ENCODE measurements around the gene GDI1.

GDI1 gene

DNA sequence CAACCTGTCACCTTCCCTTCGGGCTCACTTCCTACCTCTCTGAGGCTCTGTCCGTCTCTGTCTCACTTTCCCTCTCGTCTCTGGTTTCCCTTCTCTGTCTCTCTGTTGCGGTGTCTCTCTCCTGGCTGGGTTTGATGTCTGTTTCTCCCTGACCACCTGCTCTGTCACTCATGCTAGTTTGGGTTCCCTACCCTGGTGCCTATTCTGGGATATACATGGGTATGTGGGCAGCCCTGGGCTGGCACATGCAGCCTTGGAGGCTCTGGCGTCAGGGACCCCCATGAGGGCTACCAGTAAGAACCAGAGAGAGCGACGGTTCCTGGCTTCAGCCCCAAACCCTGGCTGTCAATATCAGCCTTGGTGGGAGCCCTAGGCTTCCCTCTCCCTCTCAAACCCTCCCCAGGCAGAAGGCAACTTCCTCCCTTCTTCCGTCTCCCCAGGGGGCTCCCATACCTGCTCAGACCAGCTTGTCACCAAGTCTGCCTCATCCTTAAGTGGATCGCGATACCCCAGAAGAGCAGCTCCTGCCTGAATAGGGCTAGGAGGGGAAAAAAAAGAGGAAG lies 28.2 kb upstream of the GDI1 start:
- no peak for DNase-seq (ENCODE audit: low read depth)

DNA sequence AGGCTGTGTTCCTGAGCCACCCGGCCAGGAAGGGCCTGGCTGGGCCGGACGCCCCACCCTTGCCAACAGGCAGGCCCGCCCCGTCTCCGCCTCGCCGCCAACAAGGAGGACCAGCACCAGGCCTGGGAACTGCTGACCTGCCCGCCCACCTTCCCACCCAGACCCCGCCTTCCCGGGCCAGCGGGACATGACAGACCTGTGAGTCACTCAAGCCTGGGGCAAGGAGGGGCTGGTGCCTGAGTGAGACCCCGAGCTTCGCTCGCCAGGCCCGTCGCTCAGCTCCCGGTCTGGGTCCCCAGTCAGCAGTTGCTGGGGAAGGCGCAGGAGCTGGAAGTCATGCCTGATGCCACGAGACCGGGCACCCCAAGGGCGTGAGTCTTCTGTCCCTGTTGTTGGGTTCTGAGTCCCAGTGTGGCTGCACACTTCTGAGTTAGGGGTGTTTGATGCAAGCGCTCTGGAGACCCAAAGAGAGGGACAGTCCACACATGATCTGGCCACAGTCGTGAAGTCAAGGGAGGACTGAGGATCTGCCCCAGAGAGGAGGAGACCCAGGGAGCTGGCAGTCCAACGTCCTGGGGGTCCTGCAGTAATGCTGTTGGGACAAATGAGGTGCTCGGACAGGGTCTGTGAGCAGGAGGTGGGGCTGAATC lies 27.6 kb upstream of the GDI1 start, which contains the start of gene DNASE1L1:
Gene DNASE1L1, minus strand, starts transcription at position 33 of the 650 bp plus-strand sequence. CDS start 3,686 bp downstream, outside the sequence.
- DNase-seq (ENCODE audit: low read depth), result no peak

DNA sequence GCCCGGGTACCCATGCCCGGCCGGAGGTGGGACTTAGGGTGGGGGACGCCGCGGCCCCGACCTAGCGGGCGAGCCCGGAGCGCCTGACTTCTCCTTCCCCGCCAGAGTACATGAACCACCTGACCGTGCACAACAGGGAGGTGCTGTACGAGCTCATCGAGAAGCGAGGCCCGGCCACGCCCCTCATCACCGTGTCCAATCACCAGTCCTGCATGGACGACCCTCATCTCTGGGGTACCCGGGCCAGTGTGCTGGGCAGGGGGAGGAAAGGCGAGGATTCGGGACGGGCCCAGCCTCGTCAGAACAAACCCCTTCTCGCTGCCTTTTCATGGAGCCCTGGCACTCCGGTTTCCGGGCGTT lies 25.0 kb upstream of the GDI1 start:
- no peak for DNase-seq (ENCODE audit: low read depth)

DNA sequence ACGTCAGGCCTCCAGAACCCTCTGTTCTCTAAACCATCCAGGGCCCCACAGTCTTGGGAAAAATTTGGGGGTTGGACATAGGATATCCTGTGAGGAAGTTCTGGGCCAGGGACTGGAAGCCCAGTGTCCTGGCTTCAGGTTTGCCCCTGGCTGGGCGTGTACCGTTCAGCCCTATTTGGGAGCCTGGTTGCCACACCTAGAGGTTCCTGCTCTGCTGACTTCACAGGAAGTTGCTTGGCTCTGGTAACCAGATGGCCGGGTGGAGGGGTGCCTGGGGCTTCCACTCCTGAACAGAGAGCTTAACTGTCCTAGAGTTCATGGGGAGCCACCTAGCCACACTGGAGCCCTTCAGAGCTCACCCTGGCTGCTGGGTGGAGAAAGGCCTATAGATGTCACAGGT lies 24.5 kb upstream of the GDI1 start:
- DNase-seq (ENCODE audit: low read depth), result no peak

DNA sequence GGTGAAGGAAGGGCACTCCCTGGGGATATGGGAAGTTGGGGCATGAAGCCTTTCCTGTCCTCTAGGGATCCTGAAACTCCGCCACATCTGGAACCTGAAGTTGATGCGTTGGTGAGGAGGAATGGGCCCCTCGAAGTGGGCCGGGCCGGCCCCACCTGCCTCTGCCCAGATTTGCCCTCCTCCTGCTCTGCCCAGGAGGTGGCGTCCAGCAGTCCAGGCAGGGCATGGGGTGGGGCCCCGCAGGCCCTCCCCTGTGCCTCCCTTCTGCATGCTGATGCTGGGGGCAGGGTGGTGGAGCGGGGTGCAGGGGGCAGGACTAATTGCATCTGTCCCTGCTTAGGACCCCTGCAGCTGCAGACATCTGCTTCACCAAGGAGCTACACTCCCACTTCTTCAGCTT lies 23.8 kb upstream of the GDI1 start:
- DNase-seq (ENCODE audit: low read depth), result no peak

DNA sequence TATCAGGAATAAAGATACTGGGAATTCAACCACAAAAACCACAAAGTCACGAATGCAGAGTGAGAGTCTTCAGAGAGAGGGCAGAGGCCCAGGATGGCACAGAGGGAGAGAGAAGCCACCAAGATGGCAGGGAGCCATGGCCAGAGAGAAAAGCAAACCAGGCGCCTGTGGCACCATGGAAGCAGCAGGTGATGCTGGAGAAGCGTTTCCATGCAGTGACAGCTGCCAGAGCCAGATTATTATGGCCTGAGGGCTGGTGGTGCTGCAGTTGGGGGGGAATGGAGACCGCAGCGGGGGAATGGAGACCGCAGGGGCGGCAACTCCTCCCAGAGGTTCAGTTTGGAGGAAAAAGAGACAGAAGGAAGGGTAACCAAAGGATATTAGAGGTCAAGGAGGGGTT lies 19.8 kb upstream of the GDI1 start:
- no peak for DNase-seq (ENCODE audit: low read depth)

DNA sequence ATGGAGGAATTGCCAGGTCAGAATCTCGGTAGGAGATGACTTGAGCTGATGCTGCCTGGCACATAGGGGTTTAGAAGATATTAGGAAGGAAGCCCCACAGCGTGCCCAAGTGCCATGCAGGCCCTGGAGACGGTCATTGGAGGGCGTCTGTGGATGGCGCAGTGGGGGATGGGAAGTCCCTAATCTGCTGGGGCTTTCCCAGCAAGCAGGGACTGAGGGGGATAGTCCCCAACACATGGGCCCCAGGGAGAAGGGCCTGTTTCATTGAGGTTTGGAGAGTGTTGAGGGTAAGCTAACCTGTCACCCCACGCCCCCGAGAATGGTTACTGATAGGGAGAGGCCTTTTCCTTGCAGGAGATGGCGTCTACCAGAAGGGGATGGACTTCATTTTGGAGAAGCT lies 17.8 kb upstream of the GDI1 start:
- DNase-seq (ENCODE audit: low read depth), result no peak

DNA sequence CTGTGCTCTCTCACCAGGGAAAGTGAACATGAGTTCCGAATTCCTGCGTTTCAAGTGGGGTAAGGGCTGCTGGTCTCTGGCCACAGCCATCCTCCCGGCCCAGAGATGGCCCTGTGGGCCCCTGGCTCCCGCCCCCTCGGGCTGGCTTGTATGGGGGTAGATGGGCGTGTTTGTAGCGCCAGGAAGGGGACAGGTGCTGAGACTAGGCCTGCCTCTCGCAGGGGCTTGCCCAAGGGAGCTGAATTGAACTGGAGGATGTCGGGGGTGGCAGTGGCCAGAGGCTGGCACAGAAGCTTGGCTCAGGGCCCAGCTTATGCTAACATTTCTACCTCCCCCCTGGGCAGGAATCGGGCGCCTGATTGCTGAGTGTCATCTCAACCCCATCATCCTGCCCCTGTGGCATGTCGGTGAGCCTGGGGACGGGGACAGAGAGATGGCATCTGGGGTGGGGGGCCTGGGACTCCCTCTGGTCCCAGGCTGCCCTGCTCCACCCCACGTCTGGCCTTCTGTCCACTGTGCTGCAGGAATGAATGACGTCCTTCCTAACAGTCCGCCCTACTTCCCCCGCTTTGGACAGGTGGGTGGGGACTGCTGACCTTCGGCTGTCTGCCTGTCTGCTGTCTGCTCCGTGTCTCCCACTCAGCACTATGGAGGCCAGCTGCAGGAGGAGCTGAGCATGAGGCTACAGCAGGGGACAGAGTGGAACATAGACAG lies 17.1 kb upstream of the GDI1 start:
- no peak for DNase-seq (ENCODE audit: low read depth)

DNA sequence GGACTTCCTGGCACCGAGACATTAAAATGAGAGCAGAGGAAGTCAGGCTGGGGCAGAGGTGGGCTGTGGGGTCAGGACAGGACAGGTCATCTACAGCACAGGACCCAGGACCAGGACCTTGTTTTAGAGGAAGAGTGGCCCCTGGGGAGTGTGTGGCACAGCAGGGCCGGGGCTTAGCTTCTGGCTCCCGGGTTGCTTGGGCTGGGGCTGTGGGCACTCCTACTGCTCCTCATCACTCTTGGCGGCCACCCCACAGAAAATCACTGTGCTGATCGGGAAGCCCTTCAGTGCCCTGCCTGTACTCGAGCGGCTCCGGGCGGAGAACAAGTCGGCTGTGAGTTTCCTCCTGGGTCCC lies 16.6 kb upstream of the GDI1 start:
- DNase-seq (ENCODE audit: low read depth), result no peak

DNA sequence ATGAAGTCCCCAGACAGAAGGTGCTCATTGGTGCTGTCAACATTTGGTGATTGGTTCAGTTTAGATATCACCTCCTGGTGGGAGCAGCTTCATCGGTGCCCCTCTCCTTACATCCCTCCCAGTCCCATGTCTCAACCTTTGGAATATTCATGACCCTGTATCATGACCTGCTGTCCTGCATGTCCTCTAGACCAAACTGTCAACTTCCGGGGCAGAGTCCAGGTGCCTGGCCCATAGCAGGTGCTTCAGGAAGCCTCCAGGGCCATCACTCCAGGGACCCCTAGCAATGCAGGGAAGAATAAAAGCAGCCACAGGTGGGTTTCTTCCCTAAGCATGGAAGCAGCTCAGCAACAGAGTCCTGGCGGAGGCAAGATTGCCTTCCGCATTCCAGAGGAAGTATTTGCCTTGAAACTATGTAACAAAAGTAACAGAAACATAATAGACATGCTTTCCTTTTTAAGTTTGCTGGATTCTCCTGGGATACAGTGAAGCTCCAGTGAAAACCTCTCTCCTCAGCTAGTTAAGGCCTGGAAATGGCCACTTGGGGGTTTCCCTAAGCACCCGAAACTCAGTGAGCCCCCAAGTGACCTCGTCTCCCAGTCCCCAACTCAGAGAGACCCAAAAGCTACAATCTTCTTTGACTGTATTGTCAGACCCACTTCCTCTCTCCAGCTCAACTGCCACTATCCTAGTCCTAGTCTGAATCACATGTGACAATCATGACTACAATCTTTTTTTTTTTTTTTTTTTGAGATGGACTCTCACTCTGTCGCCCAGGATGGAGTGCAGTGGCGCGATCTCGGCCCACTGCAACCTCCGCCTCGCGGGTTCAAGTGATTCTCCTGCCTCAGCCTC lies 9.8 kb upstream of the GDI1 start:
- DNase-seq (ENCODE audit: low read depth), result no peak

DNA sequence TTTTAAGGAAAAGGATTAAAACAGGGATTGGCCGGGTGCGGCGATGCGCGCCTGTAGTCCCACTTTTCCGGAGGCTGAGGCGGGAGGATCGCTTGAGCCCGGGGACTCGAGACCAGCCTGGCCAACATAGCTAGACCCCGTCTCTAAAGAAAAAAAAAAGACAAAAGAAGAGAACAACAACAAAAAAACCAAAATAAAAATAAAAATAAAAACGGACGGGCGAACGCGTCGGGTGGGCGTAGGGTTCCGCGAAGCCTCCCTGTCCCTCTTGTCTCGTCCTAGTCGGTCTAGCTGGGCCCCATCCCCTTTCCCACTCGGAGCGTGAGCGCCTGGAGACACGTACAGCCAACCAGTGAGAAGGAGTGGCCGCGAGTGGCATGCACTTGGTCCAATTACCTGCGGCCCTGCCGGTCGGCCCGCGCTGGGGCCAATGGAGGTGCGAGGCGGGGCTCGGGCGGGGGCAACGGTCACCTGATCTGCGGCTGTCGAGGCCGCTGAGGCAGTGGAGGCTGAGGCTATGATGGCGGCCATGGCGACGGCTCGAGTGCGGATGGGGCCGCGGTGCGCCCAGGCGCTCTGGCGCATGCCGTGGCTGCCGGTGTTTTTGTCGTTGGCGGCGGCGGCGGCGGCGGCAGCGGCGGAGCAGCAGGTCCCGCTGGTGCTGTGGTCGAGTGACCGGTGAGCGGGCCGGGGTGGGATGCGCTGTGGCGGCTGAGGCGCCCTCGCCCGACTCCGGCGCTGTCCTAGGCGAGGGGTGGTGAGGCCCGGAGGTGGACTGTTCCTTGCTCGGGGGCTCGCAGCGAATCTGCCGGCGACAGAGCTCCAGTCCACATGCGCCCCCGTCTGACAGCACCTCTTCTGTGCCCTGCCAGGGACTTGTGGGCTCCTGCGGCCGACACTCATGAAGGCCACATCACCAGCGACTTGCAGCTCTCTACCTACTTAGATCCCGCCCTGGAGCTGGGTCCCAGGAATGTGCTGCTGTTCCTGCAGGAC lies 8.5 kb upstream of the GDI1 start, which contains the start of gene ATP6AP1:
Gene ATP6AP1, plus strand, starts transcription at position 502 of the 996 bp plus-strand sequence. Its CDS starts 16 bp downstream, at position 518.
- DNase-seq (ENCODE audit: low read depth), result peak; percentile 67

DNA sequence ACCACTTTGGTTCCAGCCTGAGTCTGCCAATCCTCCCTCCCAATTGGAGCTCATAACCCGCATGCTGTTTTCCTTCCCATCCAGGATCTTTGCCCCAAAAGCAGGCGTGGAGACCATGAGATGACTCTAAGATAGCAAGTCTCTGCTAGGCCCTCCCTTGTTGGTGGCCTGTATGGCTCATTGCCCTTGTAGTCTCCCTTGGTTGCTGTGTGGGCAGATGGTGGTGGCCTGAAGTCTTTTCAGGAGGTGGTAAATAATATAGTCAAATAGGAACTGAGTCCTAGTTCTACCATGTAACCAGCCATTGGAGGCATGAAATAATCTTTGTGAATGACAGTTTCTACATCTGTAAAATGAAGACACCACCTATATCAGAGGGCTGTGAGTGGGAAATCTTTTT lies 7.2 kb upstream of the GDI1 start:
- DNase-seq (ENCODE audit: low read depth), result no peak

DNA sequence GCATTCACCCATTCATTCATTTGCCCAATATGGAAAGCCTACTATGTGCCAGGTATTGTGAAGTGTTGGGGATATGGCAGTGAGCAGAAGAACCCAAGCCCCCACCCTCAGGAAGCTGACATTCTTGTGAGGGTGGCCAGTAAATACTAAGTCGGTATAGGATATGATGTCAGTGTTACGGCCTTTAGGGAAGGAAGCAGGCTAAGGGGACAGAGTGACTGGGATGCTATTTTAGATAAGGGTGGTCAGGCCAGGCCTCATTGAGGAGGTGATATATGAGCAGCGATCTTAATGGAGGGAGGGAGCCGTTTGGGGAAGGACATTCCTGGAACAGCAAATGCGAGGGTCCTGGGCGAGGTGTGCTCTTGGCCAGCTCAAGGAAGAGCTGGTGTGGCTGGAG lies 6.5 kb upstream of the GDI1 start:
- DNase-seq (ENCODE audit: low read depth), result no peak

DNA sequence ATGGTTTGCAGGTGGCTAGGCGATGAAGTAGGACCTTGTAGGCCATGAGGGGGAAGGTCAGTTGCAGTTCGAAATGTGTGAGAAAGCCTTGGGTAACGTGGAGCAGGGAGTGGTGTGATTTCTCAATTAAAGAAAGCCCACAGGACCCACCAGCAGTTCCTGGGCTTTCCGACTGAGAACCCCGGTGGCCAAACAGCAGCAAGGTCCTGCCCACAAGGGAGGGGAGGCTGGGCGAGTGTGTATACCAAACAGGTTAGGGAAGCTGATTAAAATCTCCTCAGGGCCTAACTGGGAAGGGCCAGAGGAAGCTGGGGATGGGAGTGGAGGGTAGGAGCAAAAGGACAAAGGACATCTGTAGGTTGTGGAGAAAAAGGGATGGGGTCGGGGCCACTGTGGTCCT lies 6.0 kb upstream of the GDI1 start:
- no peak for DNase-seq (ENCODE audit: low read depth)

DNA sequence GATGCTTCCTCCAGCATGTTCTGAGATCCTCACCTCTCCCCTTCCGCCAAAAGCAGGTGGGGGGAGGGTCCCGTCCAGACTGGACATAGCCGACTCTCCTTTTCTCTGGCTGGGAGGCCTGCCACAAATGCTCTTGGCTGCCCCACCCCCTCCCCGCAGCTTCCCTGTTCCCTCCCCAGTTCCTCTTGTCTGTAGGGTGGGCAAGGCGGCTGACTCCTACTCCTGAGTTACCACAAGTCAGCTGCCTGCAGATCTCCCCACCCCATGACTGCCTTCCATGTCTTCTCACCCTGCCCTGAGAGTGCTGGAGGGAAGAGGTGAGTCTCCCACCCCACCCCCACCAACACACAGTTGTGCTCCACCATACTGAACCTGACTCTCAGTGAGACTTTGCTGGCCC lies 5.6 kb upstream of the GDI1 start:
- DNase-seq (ENCODE audit: low read depth), result no peak

DNA sequence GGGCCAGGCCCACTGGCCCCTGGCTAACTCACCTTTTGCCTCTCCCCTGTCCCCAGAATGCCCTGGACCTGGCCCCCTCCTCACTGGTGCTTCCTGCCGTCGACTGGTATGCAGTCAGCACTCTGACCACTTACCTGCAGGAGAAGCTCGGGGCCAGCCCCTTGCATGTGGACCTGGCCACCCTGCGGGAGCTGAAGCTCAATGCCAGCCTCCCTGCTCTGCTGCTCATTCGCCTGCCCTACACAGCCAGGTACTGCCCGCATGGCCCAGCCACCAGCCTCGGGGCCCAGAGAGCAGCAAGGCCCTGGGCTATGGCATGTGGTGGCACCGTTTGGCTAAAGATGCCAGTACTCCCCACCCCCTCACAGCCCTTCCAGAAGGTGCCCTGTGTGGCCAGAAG lies 4.7 kb upstream of the GDI1 start:
- no peak for DNase-seq (ENCODE audit: low read depth)

DNA sequence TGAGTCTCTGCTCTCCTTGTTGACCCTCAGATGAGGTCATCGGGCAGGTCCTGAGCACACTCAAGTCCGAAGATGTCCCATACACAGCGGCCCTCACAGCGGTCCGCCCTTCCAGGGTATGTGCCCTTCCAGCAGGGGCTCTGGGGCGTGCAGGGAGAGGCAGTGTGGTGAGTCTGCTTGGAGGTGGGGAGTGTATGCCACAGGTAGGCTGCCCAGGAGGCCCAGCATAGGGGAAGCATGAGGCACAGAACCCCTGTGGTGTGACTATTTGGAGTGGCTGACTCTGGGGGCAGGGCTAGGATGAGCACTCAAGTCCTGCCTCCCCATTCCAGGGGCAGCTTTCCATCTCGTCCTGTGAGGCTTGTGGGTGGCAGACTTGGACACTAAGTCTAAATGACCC lies 3.3 kb upstream of the GDI1 start:
- no peak for DNase-seq (ENCODE audit: low read depth)

DNA sequence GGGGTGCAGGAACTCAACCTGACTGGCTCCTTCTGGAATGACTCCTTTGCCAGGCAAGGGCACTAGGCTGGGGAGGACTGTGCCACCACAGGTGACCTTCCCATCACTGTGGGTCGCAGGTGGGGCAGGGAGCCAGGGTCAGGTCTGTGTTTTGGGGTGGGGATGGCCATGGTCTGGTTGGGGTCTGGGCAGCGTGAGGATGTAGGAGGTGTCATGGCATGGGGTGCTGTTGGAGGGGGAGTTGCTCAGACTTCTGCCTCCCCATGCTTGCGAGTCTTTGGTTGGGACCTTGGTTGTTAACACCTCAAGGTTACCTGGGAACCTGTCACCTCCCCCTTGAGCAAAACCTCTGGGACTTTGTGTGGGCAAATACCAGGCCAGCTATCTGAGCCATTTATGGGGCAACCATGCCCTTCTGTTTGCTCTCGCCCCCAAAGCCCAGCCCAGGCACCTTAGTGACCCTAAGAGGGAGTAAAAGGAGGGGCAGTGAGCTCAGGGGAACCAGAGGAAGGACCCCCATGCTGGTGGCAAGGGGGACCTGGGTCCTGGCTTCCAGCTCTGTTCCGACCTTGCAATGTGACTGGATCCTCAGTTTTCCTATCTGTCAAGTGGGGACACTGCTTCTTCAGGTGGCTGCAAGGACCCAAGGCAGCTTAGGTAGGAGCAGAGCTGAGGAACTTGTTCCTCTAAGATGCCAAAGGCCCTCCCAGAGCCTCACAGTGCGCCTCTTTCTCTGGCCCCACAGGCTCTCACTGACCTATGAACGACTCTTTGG lies 2.4 kb upstream of the GDI1 start:
- no peak for DNase-seq (ENCODE audit: low read depth)

DNA sequence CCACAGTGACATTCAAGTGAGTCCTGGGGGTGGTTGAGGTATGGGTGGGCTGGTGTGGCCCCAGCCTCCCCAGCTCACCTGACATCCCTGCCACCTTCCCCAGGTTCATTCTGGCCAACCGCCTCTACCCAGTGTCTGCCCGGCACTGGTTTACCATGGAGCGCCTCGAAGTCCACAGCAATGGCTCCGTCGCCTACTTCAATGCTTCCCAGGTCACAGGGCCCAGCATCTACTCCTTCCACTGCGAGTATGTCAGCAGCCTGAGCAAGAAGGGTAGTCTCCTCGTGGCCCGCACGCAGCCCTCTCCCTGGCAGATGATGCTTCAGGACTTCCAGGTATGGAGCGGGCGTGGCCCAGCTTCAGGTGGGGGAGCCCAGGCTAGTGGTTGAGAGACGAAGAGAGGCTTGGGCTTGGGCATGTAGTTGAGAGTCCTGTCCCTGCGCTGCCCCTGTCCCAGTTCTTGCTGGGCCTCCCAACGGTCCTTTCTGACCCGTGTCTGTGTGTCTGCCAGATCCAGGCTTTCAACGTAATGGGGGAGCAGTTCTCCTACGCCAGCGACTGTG lies 1.7 kb upstream of the GDI1 start:
- no peak for DNase-seq (ENCODE audit: low read depth)

DNA sequence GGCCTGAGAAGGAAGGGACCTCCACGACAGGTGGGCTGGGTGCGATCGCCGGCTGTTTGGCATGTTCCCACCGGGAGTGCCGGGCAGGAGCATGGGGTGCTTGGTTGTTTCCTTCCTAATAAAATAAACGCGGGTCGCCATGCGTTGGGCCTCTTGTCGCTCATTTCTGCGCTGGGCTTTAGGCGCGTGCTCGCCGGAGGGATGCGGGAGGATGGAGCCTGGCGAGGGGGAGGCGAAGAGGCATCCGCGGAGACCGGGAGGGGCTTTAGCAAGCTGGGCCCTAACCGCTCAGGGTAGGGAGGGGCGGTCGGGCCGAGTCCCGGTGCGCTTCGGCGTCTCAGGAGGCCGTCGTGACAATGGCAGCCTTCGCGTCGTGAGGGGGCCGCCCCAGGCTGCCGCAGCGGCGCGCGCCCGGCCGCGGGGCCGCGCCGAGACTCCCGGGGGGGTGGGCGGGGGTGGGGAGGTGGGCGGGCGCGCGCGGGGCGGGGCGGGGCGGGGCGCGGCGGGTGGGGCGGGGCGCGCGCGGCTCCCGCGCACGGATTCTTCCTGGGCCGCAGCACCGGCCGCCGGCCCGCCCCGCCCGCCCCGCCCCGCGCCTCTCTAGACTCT lies 476 bp upstream of the GDI1 start:
- no peak for DNase-seq (ENCODE audit: low read depth)
